ENCODE results near the gene CALML4. TPM values are rescaled to one million over a fixed set of nuclear protein-coding genes. Genes with fewer than 3 reads are reported as not detected.
A peak's percentile ranks its signal among the peaks of the same experiment; 100 is the strongest.

The CALML4 gene
- total RNA-seq, 1 donor from 2014 or later = 22.7 TPM

- no peaks in the 10 kb centered on the region for H3K9me3 ChIP-seq (ENCODE audit: low read depth)
- no peaks in the 10 kb centered on the region for H3K27me3 ChIP-seq
- peaks cover 11% of the 10 kb centered on the region for H3K27me3 Mint-ChIP-seq (ENCODE audit: insufficient read depth, low read depth)
- no peak overlapping the region for H3K9ac ChIP-seq
- no peak overlapping the region for H3K27ac ChIP-seq
- no peaks in the 10 kb centered on the region for H3K79me2 ChIP-seq (ENCODE audit: low read depth)
- no peak overlapping the region for H3K4me3 Mint-ChIP-seq
- peak overlapping the region; percentile 64 for H3K27ac Mint-ChIP-seq
- H2AFZ ChIP-seq (replicated peaks) = no peak overlapping the region
- H3K9me3 Mint-ChIP-seq = no peaks in the 10 kb centered on the region
- H3F3A ChIP-seq (ENCODE audit: low read depth) = peaks cover 25% of the 10 kb centered on the region
- no peak for DNase-seq (ENCODE audit: low spot score)
- no peaks in the 10 kb centered on the region for H3K36me3 ChIP-seq
- peaks cover 27% of the 10 kb centered on the region for H3K4me1 ChIP-seq
- peaks cover 34% of the 10 kb centered on the region for H3K4me1 Mint-ChIP-seq
- no peak overlapping the region for H3K4me3 ChIP-seq
- H4K20me1 ChIP-seq (ENCODE audit: low read depth) = peaks cover 44% of the 10 kb centered on the region
- TF ChIP-seq EZH2 (IDR thresholded peaks at IDR 0.05) (no peak), CTCF (IDR thresholded peaks at IDR 0.05) (no peak), EZH2phosphoT487 (IDR thresholded peaks at IDR 0.05) (no peak)
- H3K4me2 ChIP-seq = no peak overlapping the region
- peaks cover 23% of the 10 kb centered on the region for H3K36me3 Mint-ChIP-seq
These were observed 8.0 kb downstream of the CALML4 start for GRCh38 chr15:68197170-68197492.

GRCh38 chr15:68196445-68197169, 8.5 kb downstream of the CALML4 start:
- no peak for DNase-seq (ENCODE audit: low spot score)
- no peak overlapping the region for H2AFZ ChIP-seq (replicated peaks)
- no peaks in the 10 kb centered on the region for H3K27me3 ChIP-seq
- peaks cover 39% of the 10 kb centered on the region for H4K20me1 ChIP-seq (ENCODE audit: low read depth)
- Mint-ChIP-seq H3K36me3 (peaks cover 27% of the 10 kb centered on the region), H3K9me3 (no peaks in the 10 kb centered on the region), H3K4me3 (no peak overlapping the region), H3K4me1 (peaks cover 29% of the 10 kb centered on the region), H3K27me3 (ENCODE audit: insufficient read depth, low read depth) (peaks cover 11% of the 10 kb centered on the region), H3K27ac (peak overlapping the region; percentile 64)
- H3K27ac ChIP-seq = no peak overlapping the region
- no peaks in the 10 kb centered on the region for H3K79me2 ChIP-seq (ENCODE audit: low read depth)
- no peaks in the 10 kb centered on the region for H3K36me3 ChIP-seq
- H3K9ac ChIP-seq = no peak overlapping the region
- no peak overlapping the region for H3K4me2 ChIP-seq
- no peak overlapping the region for H3K4me3 ChIP-seq
- no peak for TF ChIP-seq EZH2 (IDR thresholded peaks at IDR 0.05)
- TF ChIP-seq EZH2phosphoT487 (IDR thresholded peaks at IDR 0.05) = no peak
- TF ChIP-seq CTCF (IDR thresholded peaks at IDR 0.05) = no peak
- H3K9me3 ChIP-seq (ENCODE audit: low read depth) = no peaks in the 10 kb centered on the region
- H3F3A ChIP-seq (ENCODE audit: low read depth) = peaks cover 24% of the 10 kb centered on the region
- H3K4me1 ChIP-seq = peaks cover 22% of the 10 kb centered on the region

- H3K9ac ChIP-seq = no peak overlapping the region
- Mint-ChIP-seq H3K27ac (peak overlapping the region; percentile 47), H3K9me3 (no peaks in the 10 kb centered on the region), H3K4me3 (no peak overlapping the region), H3K27me3 (ENCODE audit: insufficient read depth, low read depth) (peaks cover 7% of the 10 kb centered on the region), H3K4me1 (peaks cover 19% of the 10 kb centered on the region), H3K36me3 (peaks cover 27% of the 10 kb centered on the region)
- H3K4me2 ChIP-seq = no peak overlapping the region
- peaks cover 13% of the 10 kb centered on the region for H3K4me1 ChIP-seq
- H4K20me1 ChIP-seq (ENCODE audit: low read depth) = peaks cover 28% of the 10 kb centered on the region
- H3F3A ChIP-seq (ENCODE audit: low read depth) = peaks cover 24% of the 10 kb centered on the region
- DNase-seq (ENCODE audit: low spot score) = no peak
- no peaks in the 10 kb centered on the region for H3K79me2 ChIP-seq (ENCODE audit: low read depth)
- no peak overlapping the region for H3K4me3 ChIP-seq
- no peaks in the 10 kb centered on the region for H3K27me3 ChIP-seq
- TF ChIP-seq CTCF (IDR thresholded peaks at IDR 0.05) = no peak
- TF ChIP-seq EZH2 (IDR thresholded peaks at IDR 0.05) = no peak
- TF ChIP-seq EZH2phosphoT487 (IDR thresholded peaks at IDR 0.05) = no peak
- H3K27ac ChIP-seq = no peak overlapping the region
- H2AFZ ChIP-seq (replicated peaks) = no peak overlapping the region
- no peaks in the 10 kb centered on the region for H3K9me3 ChIP-seq (ENCODE audit: low read depth)
- H3K36me3 ChIP-seq = no peaks in the 10 kb centered on the region
These were observed 9.6 kb downstream of the CALML4 start for GRCh38 chr15:68195336-68196112.

Measured in neural progenitor cell (in vitro differentiated cells).